ENCODE data around the gene GPLD1.
"Not testable (repeated sequence)": the region's sequence is repeated elsewhere in the genome, so short reads cannot be mapped to it uniquely, and the experiment has no call there.

The GPLD1 gene

DNA sequence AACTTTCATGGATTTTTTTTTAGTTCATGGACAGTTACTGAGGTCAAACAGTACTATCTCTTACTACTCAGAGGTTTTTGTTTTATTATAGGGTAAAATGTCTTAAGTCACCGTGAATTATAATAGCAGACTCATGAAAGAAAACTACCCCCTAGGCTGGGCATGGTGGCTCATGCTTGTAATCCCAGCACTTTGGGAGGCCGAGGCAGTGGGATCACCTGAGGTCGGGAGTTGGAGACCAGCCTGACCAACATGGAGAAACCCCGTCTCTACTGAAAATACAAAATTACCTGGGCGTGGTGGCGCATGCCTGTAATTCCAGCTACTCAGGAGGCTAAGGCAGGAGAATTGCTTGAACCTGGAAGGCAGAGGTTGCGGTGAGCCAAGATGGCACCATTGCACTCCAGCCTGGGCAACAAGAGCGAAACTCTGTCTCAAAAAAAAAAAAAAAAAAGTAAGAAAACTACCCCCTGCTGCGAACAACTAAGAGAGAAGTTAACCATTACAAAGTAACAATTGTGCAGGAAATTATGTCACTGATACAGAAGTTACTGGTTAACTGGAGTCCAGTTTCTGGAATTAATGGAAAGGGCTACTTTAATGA is 106.4 kb downstream of the GPLD1 start:
- DNase-seq (ENCODE audit: low read depth, low spot score), result not testable (repeated sequence)

DNA sequence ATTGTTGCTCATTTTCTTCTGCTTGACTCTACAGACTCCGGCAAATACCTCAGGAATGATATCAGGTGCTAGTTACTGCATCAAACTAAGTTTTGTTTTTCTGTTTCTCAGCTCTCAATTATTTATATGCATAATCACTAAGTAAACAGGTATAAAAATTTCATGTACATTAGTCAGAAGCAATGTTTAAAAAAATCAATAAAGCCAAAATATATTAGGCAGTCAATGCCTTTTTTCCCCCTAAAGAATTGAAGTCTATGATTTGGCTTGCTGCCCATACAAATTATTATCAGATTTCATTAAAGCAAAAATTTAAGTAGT is 107.2 kb downstream of the GPLD1 start:
- no peak for DNase-seq (ENCODE audit: low read depth, low spot score)

DNA sequence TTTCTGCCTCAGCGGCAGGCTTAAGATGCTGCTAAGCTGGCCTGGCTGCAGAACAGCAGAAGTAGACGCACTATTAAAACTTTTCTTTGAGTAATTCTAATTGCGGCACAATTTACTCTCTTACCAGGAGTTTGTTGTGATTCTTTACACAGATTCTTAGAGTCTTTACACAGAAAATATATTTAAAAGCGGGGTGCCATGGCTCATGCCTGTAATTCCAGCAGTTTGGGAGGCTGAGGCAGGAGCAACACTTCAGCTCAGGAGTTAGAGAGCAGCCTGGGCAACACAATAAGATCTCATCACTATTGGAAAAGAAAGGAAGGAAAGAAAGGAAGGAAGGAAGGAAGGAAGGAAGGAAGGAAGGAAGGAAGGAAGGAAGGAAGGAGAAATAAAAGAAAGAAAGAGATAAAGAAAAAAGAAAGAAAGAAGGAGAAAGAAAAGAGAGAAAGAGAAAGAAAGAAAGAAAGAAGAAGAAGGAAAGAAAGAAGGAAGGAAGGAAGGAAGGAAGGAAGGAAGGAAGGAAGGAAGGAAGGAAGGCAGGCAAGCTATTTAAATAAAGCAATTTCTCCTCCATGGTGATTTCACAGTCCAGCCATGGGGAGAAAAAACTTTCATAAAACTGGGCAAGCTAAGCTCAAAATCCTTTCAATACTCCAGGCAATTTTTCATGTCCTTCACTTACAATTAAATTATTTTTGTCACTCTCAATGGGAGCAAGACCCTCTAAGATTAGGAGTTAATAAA is 107.7 kb downstream of the GPLD1 start:
- no peak for DNase-seq (ENCODE audit: low read depth, low spot score)

DNA sequence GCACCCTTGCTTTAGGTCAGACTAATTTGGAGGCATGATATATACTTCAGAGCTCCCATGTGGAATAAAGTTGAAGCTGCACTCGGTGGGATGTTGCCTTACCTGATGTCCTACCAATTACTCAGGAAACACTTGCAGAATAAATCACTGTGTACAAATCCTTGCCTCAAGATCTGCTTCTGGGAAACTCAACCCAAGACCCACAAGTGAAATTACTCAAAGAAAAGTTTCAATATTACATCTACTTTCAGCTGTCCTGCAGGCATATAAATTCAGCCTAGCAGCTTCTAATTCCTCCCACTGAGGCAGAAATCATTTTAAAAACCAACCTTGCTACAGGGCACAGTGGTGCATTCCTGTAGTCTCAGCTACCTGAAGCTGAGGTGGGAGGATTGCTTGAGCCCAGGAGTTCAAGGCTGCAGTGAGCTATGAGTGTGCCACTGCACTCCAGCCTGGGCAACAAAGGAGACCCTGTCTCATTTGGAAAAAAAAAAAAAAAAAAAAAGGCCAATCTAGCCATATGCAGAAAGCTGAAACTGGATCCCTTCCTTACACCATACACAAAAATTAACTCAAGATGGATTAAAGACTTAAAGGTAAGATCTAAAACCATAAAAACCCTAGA is 110.8 kb downstream of the GPLD1 start:
- no peak for DNase-seq (ENCODE audit: low read depth, low spot score)

Measured in smooth muscle cell of the brain vasculature (primary cell).